ENCODE measurements around the gene FBN2. TPM values are rescaled to one million over a fixed set of nuclear protein-coding genes. Genes with fewer than 3 reads are reported as not detected.

The FBN2 gene
- total RNA-seq, 4 donors from 2014 or later: 0.57 to 4.4 (median 1.6) TPM

DNA sequence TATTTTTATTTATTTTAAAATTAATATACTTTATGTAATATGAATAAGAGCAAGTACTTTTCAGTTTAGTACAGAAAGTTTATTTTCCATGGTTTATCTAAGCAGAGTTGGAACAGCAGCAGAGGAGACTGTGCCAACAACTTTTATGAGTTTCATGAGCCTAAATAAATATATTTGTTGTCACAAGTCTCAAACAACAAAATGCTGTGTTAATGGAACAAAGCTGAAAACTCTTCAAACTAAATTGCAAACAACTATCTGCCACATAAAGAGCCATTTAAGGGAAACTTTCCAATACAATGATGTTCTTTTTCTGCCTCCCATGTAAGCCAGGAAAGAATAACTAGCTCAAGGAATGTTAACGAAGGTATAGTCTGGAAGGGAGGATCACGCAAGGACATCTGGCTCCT, 96.1 kb downstream of the FBN2 start:
- intact Hi-C loops (cut with DNase I): no loop called here
- TF ChIP-seq, protein P1, sequence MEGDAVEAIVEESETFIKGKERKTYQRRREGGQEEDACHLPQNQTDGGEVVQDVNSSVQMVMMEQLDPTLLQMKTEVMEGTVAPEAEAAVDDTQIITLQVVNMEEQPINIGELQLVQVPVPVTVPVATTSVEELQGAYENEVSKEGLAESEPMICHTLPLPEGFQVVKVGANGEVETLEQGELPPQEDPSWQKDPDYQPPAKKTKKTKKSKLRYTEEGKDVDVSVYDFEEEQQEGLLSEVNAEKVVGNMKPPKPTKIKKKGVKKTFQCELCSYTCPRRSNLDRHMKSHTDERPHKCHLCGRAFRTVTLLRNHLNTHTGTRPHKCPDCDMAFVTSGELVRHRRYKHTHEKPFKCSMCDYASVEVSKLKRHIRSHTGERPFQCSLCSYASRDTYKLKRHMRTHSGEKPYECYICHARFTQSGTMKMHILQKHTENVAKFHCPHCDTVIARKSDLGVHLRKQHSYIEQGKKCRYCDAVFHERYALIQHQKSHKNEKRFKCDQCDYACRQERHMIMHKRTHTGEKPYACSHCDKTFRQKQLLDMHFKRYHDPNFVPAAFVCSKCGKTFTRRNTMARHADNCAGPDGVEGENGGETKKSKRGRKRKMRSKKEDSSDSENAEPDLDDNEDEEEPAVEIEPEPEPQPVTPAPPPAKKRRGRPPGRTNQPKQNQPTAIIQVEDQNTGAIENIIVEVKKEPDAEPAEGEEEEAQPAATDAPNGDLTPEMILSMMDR (IDR thresholded peaks at IDR 0.05): no peak
- no peak for TF ChIP-seq POLR2A (IDR thresholded peaks at IDR 0.05)
- DNase-seq: no peak

DNA sequence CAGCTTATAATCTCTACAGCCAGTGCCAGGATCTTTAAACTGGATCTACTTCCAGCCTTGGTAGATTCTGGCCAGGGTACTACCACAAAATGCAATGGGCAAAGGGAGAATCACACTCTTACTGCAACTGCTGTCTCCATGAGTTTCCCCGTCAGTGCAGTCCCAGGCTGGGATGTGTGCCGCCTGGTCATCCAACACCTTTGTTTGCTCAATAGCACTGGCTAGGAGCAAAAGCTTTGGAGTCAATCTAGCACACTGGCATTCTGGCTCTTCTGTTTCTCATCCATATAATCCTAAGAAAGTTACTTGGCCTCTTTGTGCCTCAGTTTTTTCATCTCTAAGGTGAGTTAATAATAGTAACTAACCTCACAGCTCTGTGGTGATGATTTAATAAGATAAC, 96.9 kb downstream of the FBN2 start:
- no peaks in the 10 kb centered on the region for H3K27me3 ChIP-seq
- no peaks in the 10 kb centered on the region for H3K36me3 ChIP-seq
- TF ChIP-seq, protein P1 (IDR thresholded peaks at IDR 0.05): no peak
- TF ChIP-seq POLR2A (IDR thresholded peaks at IDR 0.05): no peak
- H3K9me3 ChIP-seq: no peaks in the 10 kb centered on the region
- H3K27ac ChIP-seq: no peak overlapping the region
- H3K4me1 ChIP-seq: no peaks in the 10 kb centered on the region
- H3K4me3 ChIP-seq: no peak overlapping the region
- 100% methylated on average over 2 of the region's 2 CpGs for WGBS, 2 donors
- no peak for DNase-seq
- intact Hi-C loops (cut with DNase I): no loop called here

More for the DNA sequence above, 96.1 kb downstream of the FBN2 start:
- H3K4me3 ChIP-seq: no peak overlapping the region
- 60 to 72% methylated on average over 2 of the region's 2 CpGs for WGBS, 2 donors
- H3K27ac ChIP-seq: no peak overlapping the region
- H3K4me1 ChIP-seq: no peaks in the 10 kb centered on the region
- H3K36me3 ChIP-seq: no peaks in the 10 kb centered on the region
- peaks cover 0 to 2% (median under 1%) of the 10 kb centered on the region in 3 donors for H3K9me3 ChIP-seq
- no peaks in the 10 kb centered on the region for H3K27me3 ChIP-seq

DNA sequence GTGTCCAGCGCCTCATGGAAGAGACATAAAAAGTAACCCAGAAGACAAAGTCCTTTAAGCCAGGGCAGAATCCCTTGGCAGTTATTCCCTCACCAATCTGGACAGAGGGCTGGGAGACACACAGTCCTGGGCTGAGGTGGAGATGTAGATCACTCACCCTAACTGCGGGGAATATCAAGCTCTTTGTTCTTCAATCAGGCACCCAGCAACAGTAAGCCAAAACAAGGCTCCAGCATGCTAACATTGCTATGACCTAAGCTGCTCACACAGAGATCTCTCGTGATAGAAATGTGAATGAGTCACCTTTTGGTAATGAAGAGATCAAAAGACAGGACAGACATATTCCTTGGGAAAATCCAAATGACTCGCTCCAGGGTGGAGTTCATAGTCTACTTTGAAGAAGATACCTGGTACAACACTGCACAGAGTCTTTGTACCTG, 101.3 kb downstream of the FBN2 start:
- H3K9me3 ChIP-seq: no peaks in the 10 kb centered on the region
- H3K4me1 ChIP-seq: no peaks in the 10 kb centered on the region
- H3K27ac ChIP-seq: no peak overlapping the region
- TF ChIP-seq, protein P1 (IDR thresholded peaks at IDR 0.05): no peak
- no peak for TF ChIP-seq POLR2A (IDR thresholded peaks at IDR 0.05)
- H3K4me3 ChIP-seq: no peak overlapping the region
- H3K27me3 ChIP-seq: no peaks in the 10 kb centered on the region
- intact Hi-C loops (cut with DNase I): no loop called here
- no peaks in the 10 kb centered on the region for H3K36me3 ChIP-seq
- no peak for DNase-seq
- 46 to 57% methylated on average over 4 of the region's 4 CpGs for WGBS, 2 donors

DNA sequence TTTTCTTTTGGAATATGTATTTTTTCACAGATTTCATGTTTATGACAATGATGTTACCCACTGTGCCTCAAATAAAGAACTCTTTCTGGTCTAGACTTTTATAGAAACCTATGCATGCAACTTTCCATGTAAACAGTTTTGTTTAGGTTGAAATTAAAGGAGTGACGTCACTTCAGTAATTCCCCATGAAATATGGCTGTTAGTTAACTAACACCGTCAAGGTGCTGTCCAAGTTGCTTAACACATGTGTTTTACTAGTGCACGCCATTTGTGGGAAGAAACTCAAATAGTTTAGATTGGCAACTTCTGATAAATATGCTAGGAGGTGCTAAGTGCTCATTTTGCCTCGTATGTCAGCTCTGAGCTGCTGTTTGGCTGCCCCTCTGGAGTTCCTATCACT, 102.2 kb downstream of the FBN2 start:
- TF ChIP-seq, protein P1 (IDR thresholded peaks at IDR 0.05): no peak
- TF ChIP-seq POLR2A (IDR thresholded peaks at IDR 0.05): no peak
- H3K4me3 ChIP-seq: no peak overlapping the region
- no peaks in the 10 kb centered on the region for H3K4me1 ChIP-seq
- H3K27ac ChIP-seq: no peak overlapping the region
- H3K27me3 ChIP-seq: no peaks in the 10 kb centered on the region
- H3K9me3 ChIP-seq: no peaks in the 10 kb centered on the region
- no peaks in the 10 kb centered on the region for H3K36me3 ChIP-seq
- intact Hi-C loops (cut with DNase I): no loop called here
- no peak for DNase-seq
- 77 to 81% methylated on average over 4 of the region's 4 CpGs for WGBS, 2 donors

DNA sequence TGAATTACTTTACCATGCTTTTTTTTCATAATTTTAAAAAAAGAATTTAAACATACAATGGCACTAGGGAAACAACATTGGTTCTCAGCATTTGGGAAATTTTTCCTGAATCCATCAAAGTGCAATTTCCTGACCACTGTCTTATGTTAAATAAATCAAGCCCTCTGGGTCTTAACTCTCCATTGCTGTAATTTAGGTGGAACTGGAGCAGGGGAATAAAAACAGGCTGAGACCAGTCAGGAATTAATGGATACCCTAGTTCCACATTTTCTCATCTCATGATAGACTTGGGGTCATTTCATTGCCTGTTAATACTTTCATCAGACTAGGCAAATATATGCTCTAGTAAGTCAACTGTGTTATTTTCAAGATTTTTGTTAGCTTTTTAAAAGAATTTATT, 103.1 kb downstream of the FBN2 start:
- H3K27ac ChIP-seq: no peak overlapping the region
- TF ChIP-seq POLR2A (IDR thresholded peaks at IDR 0.05): no peak
- TF ChIP-seq, protein P1 (IDR thresholded peaks at IDR 0.05): no peak
- H3K4me3 ChIP-seq: no peak overlapping the region
- H3K36me3 ChIP-seq: no peaks in the 10 kb centered on the region
- DNase-seq: no peak
- intact Hi-C loops (cut with DNase I): no loop called here
- H3K4me1 ChIP-seq: no peaks in the 10 kb centered on the region
- no peaks in the 10 kb centered on the region for H3K27me3 ChIP-seq
- no peaks in the 10 kb centered on the region for H3K9me3 ChIP-seq
